NCI-H2171 (cell line): Measurements from ENCODE around the gene STMP1.
"Not testable (repeated sequence)": the region's sequence is repeated elsewhere in the genome, so short reads cannot be mapped to it uniquely, and the experiment has no call there.

Experiments used
- DNase-seq: peaks from one replicate; lab custom pipeline; 2025; lab: John Stamatoyannopoulos, UW

STMP1 gene

DNA sequence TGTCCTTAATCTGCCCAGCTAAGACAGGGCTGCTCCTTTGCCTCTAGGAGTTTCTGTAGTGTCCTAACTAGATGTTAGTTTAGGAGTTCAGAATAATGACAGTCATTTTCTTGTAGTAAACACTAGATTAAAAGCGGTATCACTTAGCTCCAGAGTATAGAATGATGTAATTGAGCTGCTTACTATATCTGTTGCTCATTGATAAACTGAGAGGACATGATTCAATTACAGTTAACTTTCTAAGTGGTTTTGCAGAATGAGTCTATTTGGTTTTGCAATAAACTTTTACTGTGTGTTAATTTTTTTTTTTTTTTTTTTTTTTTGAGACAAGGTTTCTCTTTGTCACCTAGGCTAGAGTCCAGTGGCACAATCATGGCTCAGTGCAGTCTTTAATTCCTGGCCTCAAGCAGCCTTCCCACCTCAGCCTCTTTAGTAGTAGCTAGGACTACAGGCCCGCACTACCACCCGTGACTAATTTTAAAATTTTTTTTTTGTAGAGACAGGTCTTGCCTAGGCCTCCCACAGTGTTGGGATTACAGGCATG is 1.8 kb downstream of the STMP1 start:
- DNase-seq, result no peak

DNA sequence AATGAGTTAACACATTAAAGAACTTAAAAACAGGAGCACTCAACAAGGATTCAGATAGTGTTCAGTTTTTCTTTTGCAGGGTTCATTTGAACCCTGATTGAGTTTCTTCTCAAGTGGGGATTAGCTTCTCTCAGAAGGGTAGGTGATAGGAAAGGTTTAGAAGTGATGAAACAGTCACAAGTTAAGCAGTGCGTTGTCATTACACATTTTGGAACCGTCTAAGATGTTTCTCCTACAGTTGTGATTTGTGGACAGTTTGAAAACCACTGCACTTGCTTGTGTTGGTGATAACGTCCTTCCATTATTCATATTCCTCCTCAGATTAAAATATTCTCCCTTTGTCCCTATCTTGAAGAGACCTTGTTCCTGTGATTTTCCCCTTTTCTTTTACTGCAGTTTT is 2.7 kb downstream of the STMP1 start:
- no peak for DNase-seq

DNA sequence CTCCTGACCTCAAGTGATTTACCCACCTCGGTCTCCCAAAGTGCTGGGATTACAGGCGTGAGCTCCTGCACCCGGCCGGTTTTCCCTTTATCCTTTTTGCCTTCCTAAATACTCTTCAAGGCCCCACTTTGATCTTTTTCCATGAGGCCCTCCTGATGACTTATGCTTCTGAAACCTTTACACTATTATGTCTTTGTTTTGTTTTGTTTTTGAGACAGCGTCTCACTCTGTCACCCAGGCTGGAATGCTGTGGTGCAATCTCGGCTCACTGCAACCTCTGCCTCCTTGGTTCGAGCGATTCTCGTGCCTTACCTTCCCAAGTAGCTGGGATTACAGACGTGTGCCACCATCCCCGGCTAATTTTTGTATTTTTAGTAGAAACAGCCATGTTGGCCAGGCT is 3.8 kb downstream of the STMP1 start:
- DNase-seq, result no peak

DNA sequence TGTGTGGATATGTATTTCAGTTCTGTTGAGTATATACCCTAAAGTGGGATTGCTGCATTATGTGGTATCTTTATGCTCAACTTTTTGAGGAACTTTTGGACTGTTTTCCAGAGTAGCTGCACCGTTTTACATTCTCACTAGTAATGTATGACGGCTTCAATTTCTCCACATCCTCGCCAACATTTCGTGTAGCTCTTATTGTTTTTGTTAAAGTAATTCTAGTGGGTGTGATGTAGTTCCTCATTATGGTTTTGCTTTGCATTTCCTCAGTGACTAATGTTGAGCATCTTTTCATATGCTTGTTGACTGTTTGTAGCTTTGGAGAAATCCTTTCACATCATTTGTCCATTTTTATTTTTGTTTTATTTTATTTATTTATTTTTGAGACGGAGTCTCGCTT is 4.5 kb downstream of the STMP1 start:
- DNase-seq, result no peak

DNA sequence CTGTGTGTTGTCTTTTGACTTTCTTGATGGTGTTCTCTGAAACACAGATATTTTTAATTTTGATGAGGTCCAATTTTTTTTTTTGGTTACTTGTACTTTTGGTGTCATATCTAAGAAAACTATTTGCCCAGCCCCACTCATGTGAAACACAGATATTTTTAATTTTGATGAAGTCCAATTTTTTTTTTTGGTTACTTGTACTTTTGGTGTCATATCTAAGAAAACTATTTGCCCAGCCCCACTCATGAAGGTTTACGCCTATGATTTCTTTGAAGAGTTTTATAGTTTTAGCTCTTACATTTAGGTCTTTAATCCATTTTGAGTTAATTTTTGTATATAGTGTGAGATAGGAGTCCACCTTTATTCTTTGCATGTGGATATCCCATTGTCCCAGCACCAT is 5.3 kb downstream of the STMP1 start:
- not testable (repeated sequence) for DNase-seq

DNA sequence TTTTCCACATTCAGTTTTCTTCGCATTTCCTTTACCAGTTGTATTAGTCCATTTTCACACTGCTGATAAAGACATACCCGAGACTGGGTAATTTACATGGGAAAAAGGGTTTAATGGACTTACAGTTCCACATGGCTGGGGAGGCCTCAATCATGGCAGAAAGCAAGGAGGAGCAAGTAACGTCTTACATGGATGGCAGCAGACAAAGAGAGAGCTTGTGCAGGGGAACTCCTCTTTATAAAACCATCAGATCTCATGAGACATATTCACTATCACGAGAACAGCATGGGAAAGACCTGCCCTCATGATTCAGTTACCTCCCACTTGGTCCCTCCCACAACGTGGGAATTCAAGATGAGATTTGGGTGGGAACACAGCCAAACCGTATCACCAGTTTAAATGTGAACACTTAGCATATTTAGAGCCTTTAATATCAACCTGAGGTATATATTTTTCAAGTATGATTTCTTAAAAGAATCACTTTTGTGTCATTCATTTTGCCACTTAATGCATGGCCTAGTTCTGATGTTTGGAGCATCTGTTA is 6.6 kb downstream of the STMP1 start:
- DNase-seq, result not testable (repeated sequence)

DNA sequence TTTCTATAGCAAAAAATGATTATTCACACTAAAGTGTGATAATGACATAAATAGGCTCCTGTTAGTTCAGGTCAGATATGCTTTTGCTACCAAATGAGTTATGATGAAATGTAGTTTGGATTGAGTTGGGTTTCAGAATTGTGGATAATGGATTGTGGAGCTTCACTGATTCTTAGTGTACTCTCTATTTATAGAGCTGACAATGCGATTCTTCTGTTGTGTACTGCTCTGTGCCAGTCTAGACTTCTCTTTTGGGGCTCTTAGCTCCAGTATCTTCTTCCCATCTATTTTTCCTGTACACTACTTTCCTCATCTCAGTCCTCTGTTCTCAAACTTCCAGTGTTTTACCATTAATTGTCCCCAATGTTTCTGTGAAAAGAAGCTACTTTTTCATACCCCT is 7.5 kb downstream of the STMP1 start:
- no peak for DNase-seq

DNA sequence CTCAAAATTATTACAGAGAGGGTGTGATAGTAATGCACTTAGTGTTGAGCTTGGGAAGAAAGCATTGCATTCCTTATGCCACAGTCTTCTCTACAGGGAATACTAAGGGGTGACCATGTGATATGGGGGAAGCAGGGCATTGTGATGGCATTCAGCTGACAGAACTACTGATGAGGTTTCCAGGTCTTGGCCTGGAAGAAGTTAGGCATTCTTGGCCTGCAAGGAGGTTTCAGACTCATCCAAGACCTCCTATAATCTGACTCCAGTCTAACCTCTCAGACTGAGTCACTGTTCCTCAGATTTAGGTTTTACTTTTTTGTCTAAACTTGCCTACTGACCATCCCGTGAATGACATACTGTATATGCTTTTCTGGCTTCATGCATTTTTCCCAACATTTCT is 7.9 kb downstream of the STMP1 start:
- DNase-seq, result no peak

DNA sequence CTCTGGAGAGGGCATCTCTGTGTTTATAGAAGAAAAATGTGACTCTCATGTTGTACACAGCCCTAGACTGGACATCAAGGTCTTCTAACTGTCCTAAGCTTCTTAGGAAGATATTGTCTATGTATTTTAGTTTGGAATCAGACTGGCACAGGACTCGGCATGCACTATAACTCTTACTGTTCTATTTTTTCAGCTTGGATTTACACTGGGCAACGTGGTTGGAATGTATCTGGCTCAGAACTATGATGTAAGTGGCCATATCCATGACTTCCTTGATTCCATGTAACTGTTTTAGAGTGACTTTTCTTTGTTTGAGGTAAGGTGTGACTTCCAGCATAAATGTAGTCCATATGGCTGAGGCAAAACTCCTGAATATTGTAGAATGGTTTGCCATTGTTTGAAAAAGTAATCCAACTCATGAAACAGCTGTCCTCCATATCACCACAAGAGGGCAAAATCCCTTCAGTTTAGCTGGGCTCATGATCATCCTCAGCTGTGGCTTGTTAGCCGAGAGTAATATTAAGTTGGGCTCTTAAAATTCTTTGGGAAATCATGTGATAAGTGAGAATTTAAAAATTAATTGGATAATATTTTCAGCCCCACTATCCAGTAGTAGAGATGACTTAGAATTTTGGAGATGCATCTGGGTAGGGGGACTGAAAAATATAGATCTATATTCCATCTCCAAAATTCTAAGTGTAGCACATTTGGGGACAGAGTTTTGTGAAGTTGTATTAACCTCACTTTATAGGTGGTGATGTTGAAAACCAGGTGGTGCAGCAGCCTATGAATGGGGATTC is 10.4 kb downstream of the STMP1 start:
- DNase-seq, result peak; percentile 25

DNA sequence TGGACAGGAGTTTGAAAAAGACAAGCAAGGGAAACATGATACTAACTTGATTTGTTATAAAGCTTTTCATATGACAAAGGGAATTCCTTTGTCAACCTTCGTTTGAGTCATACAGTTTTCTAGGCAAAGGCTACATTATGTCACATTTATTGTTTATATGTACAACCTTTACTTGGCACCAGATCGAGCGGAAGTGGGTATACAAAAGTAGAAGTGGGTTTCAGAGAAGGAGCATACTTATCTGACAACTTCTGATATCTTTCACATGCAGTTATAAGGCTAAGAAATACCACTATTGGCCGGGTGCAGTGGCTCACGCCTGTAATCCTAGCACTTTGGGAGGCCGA is 11.0 kb downstream of the STMP1 start:
- no peak for DNase-seq

DNA sequence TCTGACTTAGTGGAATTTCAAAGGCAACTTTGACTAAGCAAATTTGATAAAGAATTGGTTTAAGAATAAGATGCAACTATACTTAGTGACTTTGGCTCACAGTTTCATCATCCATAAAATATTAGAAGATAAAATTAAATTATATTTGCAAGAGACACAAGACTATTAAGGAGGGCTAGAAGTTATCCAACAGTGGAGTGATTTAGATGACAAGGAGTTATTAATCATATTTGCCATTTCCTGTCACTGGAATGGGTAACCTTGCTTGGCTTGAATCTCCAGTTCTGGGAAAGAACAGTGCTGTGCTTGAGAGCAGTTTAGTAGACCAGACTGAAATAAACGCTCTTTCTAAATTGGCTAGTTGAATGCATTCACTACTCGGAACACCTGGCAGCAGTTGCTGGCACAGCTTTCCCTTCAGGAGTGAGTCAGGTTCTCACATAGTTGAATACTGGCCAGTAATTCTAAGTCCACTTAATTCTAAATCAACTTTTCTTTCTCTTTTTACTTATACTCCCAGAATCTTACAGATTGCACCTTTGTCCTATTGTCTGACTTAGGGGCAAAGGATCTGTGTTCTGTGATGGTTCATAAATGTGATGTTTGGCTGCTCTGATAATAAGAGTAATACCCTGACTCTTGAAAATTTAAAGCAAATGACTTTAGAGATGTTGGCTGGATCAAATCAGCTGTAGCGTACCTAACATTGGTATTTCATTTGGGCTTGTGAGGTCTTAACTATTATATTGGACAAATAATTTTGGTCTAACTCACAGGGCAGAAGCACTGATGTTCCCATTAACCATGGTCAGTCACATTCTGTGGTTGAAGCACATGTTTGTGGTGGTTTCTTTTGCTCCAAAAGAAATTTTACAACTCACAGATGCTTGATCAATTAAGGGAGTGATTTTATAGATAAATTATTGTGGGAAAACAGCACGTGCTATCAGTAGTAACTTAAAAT is 16.6 kb downstream of the STMP1 start:
- no peak for DNase-seq

DNA sequence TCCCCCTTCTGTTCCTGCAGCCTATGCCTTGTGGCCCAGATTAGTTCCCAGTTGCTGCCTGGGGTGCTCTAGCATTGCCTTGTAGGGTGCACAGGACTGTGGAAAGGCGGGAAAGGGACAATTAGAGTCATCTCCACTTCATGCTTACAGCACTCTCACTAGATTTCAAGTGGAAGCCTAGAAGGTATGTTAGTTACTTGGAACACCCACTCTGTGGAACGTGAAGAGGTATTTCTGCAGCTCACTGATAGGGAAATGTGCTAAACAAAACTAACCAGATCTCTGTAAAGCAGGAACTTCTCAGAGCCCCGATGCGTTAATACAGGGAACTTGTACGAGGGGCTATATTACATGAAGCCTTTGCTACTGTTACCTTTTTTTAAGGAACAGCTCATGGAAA is 19.4 kb downstream of the STMP1 start:
- DNase-seq, result no peak

DNA sequence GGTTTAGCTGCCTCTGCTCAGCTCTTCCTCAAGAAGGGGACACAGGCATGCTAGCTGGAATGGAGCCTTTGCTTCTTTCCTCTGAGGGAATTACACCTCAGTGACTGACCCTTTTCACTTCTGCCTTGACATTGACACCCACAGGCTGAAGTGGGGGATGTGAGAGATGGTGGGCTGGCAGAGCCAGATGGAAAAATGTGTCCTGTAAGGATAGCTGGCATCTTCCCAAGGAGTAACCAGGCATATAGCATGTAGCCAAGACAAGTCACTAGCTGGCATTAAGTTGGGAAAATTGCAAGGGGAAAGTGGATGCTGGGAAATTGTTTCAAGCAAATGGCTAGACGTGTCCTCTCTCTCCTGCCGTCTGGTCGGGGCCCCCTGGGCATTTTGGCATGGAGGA is 19.9 kb downstream of the STMP1 start:
- no peak for DNase-seq

DNA sequence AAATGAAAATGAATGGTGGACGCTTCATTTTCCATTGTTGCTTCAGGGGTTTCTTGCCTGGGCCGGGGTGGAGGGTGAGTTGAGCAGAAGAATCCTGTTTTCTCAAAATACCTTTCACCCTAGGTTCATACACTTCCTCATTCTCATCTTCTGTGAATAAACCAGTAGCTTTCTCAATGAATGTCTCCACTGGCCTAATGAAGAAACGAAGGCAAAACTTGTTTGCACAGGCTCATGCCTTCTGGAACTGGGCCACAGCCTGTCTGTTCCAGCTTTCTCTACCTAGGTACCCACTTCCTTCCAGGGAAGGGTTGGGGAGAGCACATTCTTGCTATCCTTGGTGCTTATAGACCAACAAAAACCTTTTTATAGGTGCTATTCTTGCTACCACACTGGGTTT is 21.3 kb downstream of the STMP1 start:
- no peak for DNase-seq

DNA sequence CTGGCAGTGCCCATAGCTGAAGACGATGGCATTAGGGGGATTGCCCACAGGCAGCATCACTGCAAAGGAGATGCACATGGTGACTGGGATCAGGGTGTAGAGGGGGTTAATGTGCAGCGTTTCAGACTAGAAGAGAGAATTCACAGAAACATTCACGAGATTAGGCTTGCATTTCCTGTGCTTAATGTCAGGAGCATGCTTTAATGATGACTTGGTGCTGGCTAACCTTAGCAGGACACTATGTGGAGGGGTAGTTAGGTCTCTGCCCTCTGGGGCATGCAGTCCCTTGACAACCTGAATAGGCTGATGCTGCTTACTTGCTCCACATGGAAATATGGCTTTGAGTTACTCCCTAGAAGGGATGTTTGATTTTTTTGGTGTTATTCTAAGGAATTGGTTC is 21.8 kb downstream of the STMP1 start:
- DNase-seq, result no peak

DNA sequence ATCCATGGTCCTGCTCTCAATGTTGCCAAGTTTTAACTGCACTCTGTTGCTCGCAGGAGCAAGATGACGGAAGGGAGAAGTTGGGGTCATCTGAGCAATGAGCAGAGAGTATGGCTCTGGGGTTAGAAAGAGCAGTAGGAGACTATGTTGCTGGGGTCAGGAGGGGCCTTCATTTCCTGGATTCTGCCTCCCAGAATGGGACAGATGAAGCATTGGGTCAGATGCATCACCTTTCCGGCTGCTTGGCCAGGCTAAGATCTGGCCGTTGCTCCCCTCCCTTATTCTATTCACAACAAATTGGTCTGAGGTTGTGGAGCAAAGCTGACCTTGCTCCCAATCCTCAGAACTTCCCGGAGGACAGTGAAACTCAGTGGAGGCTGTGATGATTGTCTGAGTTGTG is 22.4 kb downstream of the STMP1 start:
- DNase-seq, result no peak

DNA sequence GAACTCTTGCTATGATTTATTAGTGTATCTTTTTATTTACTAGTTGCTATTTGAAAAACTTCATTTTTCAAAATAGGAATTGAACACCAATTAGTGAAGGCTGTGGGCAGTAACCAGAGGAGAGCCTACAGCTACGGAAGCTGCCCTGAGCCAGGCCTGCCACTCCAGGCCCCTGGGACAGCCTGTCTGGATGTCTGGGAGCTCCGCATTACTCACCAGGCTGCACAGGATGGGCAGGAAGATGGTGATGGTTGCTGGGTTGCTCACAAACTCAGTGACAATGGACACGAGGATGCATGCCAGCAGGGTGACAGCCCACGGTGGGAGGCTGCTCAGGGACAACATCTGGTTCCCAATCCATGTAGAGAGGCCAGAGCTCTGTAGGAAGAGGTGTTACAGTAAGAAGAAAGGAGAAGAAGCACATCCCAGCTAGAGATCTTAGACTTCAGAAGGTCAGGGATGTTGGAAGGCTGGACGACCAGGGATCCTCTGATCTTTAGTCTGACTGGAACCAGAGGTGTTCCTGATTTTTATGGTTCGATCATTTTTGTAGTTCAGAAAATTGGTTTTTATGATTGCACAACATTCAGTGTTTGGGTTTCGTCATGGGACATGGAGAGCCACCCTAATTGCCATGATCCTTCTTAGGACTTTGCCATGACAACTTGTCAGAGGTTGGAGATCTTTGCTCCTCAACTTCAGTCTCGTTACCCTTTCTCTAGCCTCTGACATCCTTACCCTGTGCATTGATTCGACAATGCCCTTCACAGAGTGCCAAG is 23.2 kb downstream of the STMP1 start:
- no peak for DNase-seq

DNA sequence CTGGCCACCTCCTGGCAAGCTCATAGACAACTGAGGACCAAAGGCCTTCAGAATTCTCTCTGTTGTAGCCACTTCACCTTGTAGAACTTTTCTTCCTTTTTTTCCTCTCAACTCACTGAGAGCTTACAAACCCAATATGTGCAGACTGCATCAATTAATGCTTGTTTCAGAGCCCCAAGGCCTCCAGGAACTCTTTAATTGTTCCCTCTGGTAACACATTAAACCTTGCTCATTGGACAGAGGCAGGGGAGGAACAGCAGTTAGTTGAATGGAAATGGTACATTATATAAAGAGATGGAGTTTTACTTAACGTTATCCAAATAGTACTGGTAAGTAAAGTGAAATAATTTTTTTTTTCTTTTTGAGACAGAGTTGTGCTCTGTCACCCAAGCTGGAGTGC is 25.2 kb downstream of the STMP1 start:
- DNase-seq, result no peak

DNA sequence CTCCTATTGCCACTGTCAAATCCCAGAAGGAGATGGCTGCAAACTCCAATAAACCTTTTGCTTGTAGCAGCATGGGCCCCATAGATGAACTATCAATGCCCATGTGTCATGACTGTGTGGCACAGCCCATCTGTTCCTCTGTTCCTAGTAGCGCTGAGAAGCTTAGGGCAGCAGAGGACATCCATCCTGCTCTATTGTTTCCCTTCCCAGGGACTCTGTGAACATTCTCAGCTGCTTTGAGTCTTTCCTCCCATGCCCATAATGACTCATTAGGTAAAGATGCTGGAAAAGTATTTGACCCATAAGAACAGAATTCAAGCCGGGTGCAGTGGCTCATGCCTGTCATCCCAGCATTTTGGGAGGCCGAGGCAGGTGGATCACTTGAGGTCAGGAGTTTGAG is 28.3 kb downstream of the STMP1 start:
- no peak for DNase-seq

DNA sequence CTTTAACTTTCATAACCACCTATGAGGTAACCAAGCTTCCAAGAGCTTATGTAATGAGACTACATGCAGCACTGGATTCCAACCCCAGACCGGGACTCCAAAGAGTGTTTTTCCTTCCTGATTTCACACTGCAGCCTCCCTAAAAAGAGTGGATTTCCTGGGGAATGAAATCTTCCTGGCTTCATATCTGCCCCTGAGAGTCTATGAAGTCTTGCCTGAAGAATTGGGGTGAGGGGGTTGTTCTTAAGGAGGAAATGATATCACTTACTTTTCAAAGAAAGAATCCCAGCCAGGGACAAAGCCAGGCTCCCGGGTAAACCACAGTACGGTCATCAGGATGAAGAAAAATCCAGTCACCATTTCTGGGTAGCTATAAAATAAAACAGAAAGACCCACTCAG is 29.7 kb downstream of the STMP1 start:
- no peak for DNase-seq

DNA sequence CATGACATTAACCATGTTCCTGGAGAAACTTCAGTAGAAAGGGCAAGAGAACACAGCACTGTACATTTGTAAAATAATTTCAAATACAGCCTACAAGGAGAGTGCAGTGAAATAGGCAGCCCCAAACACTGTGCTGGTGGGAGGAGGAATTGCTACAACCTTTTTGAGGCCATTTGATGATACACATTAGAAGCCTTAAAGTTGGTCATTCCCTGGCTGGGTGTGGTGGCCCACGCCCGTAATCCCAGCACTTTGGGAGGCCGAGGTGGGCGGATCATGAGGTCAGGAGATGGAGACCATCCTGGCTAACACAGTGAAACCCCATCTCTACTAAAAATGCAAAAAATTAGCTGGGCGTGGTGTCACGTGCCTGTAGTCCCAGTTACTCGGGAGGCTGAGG is 30.3 kb downstream of the STMP1 start:
- DNase-seq, result not testable (repeated sequence)

DNA sequence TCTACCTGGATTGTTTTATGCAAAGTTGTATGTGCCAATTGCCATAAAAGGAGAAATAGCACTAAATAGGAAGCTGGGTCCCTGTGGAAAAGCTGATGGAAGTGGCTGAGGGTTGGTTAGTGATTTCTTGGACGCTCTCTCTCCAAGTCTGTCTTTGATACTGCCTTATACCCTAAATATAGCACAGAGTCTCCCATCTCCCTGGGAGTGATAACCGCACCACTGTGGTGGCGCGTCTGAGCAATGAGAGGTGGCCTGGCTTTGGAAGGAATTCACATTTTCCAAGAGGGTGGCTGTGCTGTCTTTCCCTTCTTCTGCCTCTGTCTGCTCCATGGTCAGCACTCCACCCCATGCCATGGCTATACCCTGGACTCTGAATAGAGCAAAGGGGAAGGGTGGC is 31.2 kb downstream of the STMP1 start:
- DNase-seq, result no peak
